Astrocyte of the cerebellum (primary cell): ENCODE data around the gene TNNT1.
"Not testable (repeated sequence)": the region's sequence is repeated elsewhere in the genome, so short reads cannot be mapped to it uniquely, and the experiment has no call there.

ENCODE experiments used
- DNase-seq: peaks from one replicate; pipeline ENCODE4 v3.0.0-alpha.2; 2011; ENCODE audit warnings: low read depth
- H3K4me3 ChIP-seq: 2 replicates; pipeline ENCODE4 v1.5.1; 2011; ENCODE audit warnings: mild to moderate bottlenecking, low read depth, low read length, moderate library complexity
- in situ Hi-C: cut with HindIII; loops from 2 replicates; pipeline ENCODE4 v1.10.0; 2017; ENCODE audit warnings: low sequenced_read_pairs
- TF ChIP-seq, protein P1 (sequence below): IDR thresholded peaks from 2 replicates; pipeline ENCODE4 v1.5.1; 2012; ENCODE audit warnings: low read length, low read depth, moderate library complexity, mild to moderate bottlenecking; ENCODE audit errors: missing control alignments

The TNNT1 gene

GRCh38 chr19:55175117-55175867, 26.3 kb upstream of the TNNT1 start:
- no peak for DNase-seq
- TF ChIP-seq, protein P1, sequence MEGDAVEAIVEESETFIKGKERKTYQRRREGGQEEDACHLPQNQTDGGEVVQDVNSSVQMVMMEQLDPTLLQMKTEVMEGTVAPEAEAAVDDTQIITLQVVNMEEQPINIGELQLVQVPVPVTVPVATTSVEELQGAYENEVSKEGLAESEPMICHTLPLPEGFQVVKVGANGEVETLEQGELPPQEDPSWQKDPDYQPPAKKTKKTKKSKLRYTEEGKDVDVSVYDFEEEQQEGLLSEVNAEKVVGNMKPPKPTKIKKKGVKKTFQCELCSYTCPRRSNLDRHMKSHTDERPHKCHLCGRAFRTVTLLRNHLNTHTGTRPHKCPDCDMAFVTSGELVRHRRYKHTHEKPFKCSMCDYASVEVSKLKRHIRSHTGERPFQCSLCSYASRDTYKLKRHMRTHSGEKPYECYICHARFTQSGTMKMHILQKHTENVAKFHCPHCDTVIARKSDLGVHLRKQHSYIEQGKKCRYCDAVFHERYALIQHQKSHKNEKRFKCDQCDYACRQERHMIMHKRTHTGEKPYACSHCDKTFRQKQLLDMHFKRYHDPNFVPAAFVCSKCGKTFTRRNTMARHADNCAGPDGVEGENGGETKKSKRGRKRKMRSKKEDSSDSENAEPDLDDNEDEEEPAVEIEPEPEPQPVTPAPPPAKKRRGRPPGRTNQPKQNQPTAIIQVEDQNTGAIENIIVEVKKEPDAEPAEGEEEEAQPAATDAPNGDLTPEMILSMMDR: no peak
- no peak overlapping the region for H3K4me3 ChIP-seq
- in situ Hi-C loops: loop anchor here (5.0 to 10.0 kb wide), 4 partner anchors 80 to 240 kb away; partner anchors contain the start of genes COX6B2, PPP6R1 and RPL28

GRCh38 chr19:55174425-55175116, 25.6 kb upstream of the TNNT1 start:
- H3K4me3 ChIP-seq: no peak overlapping the region
- in situ Hi-C loops: loop anchor here (5.0 to 10.0 kb wide), 7 partner anchors 43 to 240 kb away; partner anchors contain the start of genes COX6B2, PPP1R12C, PPP6R1 and RPL28
- TF ChIP-seq, protein P1: no peak
- DNase-seq: no peak

DNA sequence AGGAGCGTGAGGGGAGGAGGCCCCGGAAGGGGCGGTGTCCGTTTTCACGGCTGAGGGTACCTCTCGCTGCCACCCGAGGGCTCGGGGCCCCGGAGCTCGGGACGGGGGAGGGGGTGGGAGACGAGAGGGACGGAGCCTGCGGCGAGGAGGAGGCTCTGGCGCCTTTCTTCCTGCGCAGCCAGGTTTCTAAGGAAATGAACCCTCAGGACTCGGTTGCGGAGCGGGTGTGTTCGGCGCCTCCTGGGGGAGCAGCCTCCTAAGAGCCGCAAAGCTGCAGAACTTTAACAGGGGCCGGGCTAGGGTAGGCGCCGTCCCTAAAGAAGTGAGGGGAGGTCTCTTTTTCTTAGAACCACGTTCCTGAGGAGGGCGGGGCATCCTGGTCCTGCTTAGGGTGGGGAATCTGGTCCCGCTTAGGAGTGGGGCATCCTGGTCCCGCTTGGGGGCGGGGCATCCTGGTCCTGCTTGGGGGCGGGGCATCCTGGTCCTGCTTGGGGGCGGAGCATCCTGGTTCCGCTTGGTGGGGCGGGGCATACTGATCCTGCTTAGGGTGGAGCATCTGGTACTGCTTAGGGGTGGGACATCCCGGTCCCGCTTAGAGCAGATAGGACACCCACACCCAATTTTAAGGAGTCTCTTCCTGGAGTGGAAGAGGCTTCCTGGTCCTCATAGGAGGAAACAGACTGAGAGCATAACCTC, 24.9 kb upstream of the TNNT1 start:
- peak overlapping the region; percentile 39 for H3K4me3 ChIP-seq
- DNase-seq: no peak
- TF ChIP-seq, protein P1: no peak
- in situ Hi-C loops: loop anchor here (5.0 to 10.0 kb wide), 6 partner anchors 43 to 241 kb away; partner anchors contain the start of genes COX6B2, PPP1R12C and PPP6R1

- DNase-seq: no peak
- peak overlapping the region; percentile 39 for H3K4me3 ChIP-seq
- TF ChIP-seq, protein P1: no peak
- in situ Hi-C loops: loop anchor here (5.0 to 10.0 kb wide), 6 partner anchors 44 to 242 kb away; partner anchors contain the start of genes COX6B2, PPP1R12C and PPP6R1
Observed at GRCh38 chr19:55173186-55173713, 24.2 kb upstream of the TNNT1 start.

GRCh38 chr19:55172741-55173140, 23.7 kb upstream of the TNNT1 start:
- no peak overlapping the region for H3K4me3 ChIP-seq
- no peak for DNase-seq
- in situ Hi-C loops: loop anchor here (5.0 to 10.0 kb wide), 6 partner anchors 45 to 242 kb away; partner anchors contain the start of genes COX6B2, PPP1R12C and PPP6R1
- TF ChIP-seq, protein P1: no peak

- H3K4me3 ChIP-seq, DNase-seq: not testable (repeated sequence)
- in situ Hi-C loops: loop anchor here (5.0 to 10.0 kb wide), 6 partner anchors 45 to 242 kb away; partner anchors contain the start of genes COX6B2, PPP1R12C and PPP6R1
Observed at GRCh38 chr19:55172318-55172717, 23.3 kb upstream of the TNNT1 start.
